Measurements from ENCODE around the gene CD47.

CD47 gene

DNA sequence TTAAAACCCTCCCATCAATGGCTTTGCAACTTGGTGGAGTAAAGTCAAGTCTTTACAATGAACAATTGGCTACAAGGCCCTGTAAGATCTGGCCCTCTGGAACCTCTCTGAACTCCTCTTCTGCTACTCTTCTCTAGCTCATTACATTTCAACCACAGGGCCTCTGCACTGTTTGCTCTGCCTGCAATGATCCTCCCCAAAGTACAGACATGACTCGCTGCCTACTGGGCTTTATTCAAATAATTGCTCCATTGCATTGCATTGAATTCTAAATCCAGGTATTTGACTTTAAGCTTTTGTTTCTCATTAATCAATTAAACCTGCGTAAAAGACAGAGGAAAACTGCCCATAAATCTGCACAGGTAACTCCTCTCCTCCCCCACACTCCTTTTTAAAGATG, 96.7 kb downstream of the CD47 start:
- DNase-seq (ENCODE audit: insufficient read length, low spot score), result no peak
- FAIRE-seq, result no peak

DNA sequence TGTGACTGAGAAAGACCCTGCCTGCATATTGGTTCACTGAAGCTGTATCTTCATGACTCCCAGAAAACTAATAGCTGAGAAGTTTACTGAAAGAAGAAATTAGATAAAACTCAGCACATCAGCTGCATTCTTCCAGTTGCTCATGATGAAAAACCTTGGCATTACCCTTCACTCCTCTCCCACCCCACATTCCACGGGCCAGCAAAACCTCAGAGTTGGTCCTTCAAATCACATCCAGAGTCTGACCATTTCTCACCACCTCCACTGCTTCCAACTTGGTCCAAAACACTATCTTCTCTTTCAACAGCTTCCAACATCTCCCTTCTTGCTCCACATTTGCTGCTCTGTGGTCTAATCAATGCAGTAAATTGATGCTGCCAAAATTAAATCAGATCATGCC, 97.1 kb downstream of the CD47 start:
- DNase-seq (ENCODE audit: insufficient read length, low spot score) (no peak), FAIRE-seq (no peak)
